Anterior cingulate cortex (tissue), 58 donors: Measurements from ENCODE around the gene COL5A1.

Experiments used
- DNase-seq, 58 donors: peaks; one replicate each; lab custom pipeline; 2025; lab: John Stamatoyannopoulos, UW

The COL5A1 gene

GRCh38 chr9:134778156-134778555 is 136.6 kb downstream of the COL5A1 start:
- DNase-seq: peak in 5 of 58 donors; percentile 9 to 41 (median 20)

- peak in 33 of 58 donors; percentile 2 to 67 (median 26) for DNase-seq
Observed at GRCh38 chr9:134778841-134779411, 137.3 kb downstream of the COL5A1 start.

- no peak for DNase-seq
Observed at GRCh38 chr9:134779640-134780039, 138.0 kb downstream of the COL5A1 start.

- DNase-seq: no peak
Observed at GRCh38 chr9:134781591-134782302, 140.1 kb downstream of the COL5A1 start.

- no peak for DNase-seq
Observed at GRCh38 chr9:134782921-134783698, 141.5 kb downstream of the COL5A1 start.

- DNase-seq: peak in 4 of 58 donors; percentile 11 to 49 (median 32)
Observed at GRCh38 chr9:134783699-134784039, 142.1 kb downstream of the COL5A1 start.

- no peak for DNase-seq
Observed at GRCh38 chr9:134784577-134785305, 143.1 kb downstream of the COL5A1 start.

- no peak for DNase-seq
Observed at GRCh38 chr9:134785325-134786108, 143.9 kb downstream of the COL5A1 start.

- DNase-seq: peak in 10 of 58 donors; percentile 22 to 53 (median 42)
Observed at GRCh38 chr9:134787601-134788531, 146.3 kb downstream of the COL5A1 start.

GRCh38 chr9:134789168-134789567 is 147.6 kb downstream of the COL5A1 start:
- DNase-seq: no peak

GRCh38 chr9:134791009-134791408 is 149.4 kb downstream of the COL5A1 start:
- no peak for DNase-seq

- no peak for DNase-seq
Observed at GRCh38 chr9:134792627-134793026, 151.0 kb downstream of the COL5A1 start.

GRCh38 chr9:134793288-134794188 is 151.9 kb downstream of the COL5A1 start:
- no peak for DNase-seq

- DNase-seq: no peak
Observed at GRCh38 chr9:134794663-134795370, 153.2 kb downstream of the COL5A1 start.

- no peak for DNase-seq
Observed at GRCh38 chr9:134795446-134795845, 153.8 kb downstream of the COL5A1 start.

GRCh38 chr9:134796882-134797281 is 155.3 kb downstream of the COL5A1 start:
- DNase-seq: no peak

- DNase-seq: peak in 39 of 58 donors; percentile 3 to 80 (median 41)
Observed at GRCh38 chr9:134800791-134801339, 159.3 kb downstream of the COL5A1 start.
